ACC112 (cell line): ENCODE data around the gene HS3ST6.
A peak's percentile ranks its signal among the peaks of the same experiment; 100 is the strongest.

Source experiments
- H2AFZ ChIP-seq: fragments of 200-600 bp; sonication (generic); one replicate; pipeline ENCODE4 v1.6.0; 2017; ENCODE audit warnings: antibody characterized with exemption, low read length; ENCODE audit not compliant: unreplicated experiment
- H3K27ac ChIP-seq: fragments of 200-600 bp; sonication (generic); 2 replicates; pipeline ENCODE4 v1.5.1; 2014; ENCODE audit warnings: low read depth, mild to moderate bottlenecking, antibody characterized with exemption, low read length, moderate library complexity
- H3K27me3 ChIP-seq: fragments of 200-600 bp; sonication (generic); 2 replicates; pipeline ENCODE4 v1.6.1; 2014; ENCODE audit warnings: mild to moderate bottlenecking, antibody characterized with exemption, low read length, moderate library complexity, mixed read lengths; ENCODE audit not compliant: insufficient read depth
- H3K36me3 ChIP-seq: fragments of 200-600 bp; sonication (generic); 2 replicates; pipeline ENCODE4 v1.6.1; 2016; ENCODE audit warnings: mild to moderate bottlenecking, antibody characterized with exemption, low read length, moderate library complexity, mixed read lengths; ENCODE audit not compliant: insufficient read depth
- H3K4me1 ChIP-seq: fragments of 200-600 bp; sonication (generic); one replicate; pipeline ENCODE4 v1.6.1; 2016; ENCODE audit warnings: low read length, mixed read lengths; ENCODE audit not compliant: insufficient read depth, unreplicated experiment, control insufficient read depth
- H3K4me3 ChIP-seq: fragments of 200-600 bp; sonication (generic); 2 replicates; pipeline ENCODE4 v1.5.1; 2014; ENCODE audit warnings: mild to moderate bottlenecking, low read depth, low read length
- H3K79me2 ChIP-seq: fragments of 200-600 bp; sonication (generic); one replicate; pipeline ENCODE4 v1.6.0; 2016; ENCODE audit warnings: low read length; ENCODE audit not compliant: control insufficient read depth, unreplicated experiment, insufficient read depth

The HS3ST6 gene

DNA sequence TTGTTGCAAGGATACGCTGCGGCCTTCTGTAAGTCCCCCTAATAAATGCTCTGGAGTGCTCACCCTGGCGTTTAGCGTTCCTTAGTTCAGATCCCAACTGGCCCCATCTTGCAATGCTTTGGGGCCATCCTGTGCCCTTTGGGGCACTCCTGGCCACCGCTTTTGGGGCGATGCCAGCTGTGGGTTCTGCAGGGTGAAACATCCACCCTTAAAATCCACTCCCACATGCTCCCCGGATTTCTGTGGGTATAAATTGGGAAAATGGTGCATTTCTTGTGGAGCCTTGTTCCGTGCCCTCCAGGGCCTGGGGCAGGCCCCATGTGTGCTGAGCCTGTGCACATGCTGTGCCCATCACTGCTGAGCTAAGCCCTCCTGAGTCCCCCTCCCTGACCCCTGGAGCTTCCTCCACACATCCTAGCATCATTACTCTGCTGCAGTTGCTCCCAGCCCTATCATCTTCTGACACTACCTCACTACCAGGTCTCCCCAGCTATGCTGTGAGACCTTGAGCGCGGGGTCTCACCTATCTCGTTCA lies 18.8 kb upstream of the HS3ST6 start:
- no peaks in the 10 kb centered on the region for H3K79me2 ChIP-seq
- no peak overlapping the region for H2AFZ ChIP-seq
- no peaks in the 10 kb centered on the region for H3K36me3 ChIP-seq
- H3K4me3 ChIP-seq, result no peak overlapping the region
- no peak overlapping the region for H3K27ac ChIP-seq
- no peaks in the 10 kb centered on the region for H3K27me3 ChIP-seq
- peaks cover 7% of the 10 kb centered on the region for H3K4me1 ChIP-seq

DNA sequence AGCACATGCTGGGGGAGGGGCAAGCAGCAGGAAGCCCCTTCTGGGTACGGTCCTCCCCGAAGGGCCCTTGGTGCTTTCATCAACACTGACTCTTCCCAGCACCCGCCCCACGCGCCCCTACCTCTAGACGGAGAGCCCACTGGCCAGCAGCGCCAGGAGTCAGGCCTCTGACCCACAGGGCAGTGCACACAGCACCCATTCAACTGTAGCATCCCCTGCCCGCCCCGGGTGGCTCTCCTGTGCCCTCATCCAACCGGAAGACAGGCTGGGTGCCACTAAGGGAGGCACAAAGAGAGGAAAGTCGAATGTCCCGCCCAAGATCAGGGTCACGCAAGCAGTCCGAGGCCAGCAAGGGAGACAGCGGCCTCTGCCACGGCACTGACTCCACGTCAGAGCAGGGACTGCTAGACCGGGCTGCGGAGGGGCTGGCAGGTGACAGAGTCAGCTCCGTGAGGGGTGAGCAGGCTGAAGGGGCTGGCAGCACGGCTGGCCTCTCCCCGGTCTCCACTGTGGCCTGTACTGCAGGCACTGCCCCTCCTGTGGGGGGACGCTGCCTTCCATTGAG lies 15.0 kb upstream of the HS3ST6 start:
- H3K27me3 ChIP-seq, result no peaks in the 10 kb centered on the region
- no peaks in the 10 kb centered on the region for H3K79me2 ChIP-seq
- H3K27ac ChIP-seq, result no peak overlapping the region
- H2AFZ ChIP-seq, result no peak overlapping the region
- no peaks in the 10 kb centered on the region for H3K36me3 ChIP-seq
- no peak overlapping the region for H3K4me3 ChIP-seq
- no peaks in the 10 kb centered on the region for H3K4me1 ChIP-seq

DNA sequence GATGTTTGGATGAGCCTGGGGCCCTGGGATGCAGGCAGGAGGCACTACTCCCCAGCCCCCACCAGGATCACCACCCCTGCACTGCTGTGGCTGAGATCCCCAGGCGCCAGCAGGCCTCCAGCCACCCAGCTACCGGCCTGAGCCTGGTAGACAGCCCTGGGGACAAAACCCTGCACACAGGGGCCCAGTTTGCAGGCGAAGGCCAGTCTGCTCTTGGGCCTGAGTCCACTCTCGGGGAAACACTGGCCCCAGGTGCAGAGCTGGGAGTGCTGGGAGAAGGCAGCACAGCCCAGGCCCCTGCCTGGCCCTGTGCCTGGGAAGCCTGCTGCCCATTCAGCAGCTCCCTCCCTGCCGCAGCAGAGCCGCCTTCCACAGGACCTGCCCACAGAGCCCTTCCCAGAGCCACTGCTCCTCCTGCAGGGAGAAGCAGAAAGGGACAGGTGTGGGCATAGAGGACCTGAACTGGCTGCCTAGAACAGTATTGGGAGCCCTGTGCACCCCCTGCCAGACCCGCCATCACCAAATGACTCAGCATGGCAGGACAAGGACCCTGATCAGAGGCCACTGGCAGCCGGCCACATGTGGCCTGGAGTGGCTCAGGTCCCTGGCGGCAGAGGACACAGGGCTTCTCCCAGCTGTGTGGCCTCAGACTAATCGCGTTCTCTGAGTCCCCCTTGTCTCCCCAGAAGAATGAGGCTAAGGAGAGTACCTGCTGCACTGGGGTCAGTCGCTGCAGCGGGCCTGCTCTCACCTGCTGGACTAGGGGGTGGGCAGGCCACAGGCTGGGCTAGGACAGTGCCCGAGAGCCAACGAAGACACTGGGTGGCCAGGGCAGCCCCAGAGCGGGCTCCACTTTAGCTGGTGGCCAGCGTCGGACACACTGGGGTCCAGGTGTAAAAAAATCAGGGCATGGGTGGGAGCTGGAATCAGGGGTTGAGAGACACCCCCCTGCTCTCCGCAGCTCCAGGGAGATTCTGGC lies 14.1 kb upstream of the HS3ST6 start:
- no peaks in the 10 kb centered on the region for H3K27me3 ChIP-seq
- no peak overlapping the region for H2AFZ ChIP-seq
- H3K79me2 ChIP-seq, result no peaks in the 10 kb centered on the region
- no peak overlapping the region for H3K27ac ChIP-seq
- no peaks in the 10 kb centered on the region for H3K36me3 ChIP-seq
- H3K4me3 ChIP-seq, result no peak overlapping the region
- no peaks in the 10 kb centered on the region for H3K4me1 ChIP-seq

DNA sequence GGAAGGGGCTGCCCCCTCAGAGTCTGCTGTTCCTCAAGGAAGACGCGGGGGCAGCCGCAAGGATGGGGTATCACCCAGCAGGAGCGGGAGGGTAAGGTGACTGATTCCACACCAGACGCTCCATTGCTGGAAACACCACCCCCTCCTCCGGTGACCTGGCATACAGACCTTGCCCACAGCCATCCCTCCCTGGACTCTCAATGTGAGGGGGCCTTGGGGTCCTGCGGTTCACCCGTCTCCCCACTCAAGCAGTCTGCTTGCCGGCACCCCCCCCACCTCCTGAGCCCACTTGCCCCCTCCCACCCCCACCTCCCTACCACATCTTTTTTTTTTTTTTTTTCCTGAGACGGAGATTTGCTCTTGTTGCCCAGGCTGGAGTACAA lies 12.1 kb upstream of the HS3ST6 start:
- Histone ChIP-seq H3K4me1 (no peaks in the 10 kb centered on the region), H3K79me2 (no peaks in the 10 kb centered on the region), H3K27ac (no peak overlapping the region), H3K36me3 (no peaks in the 10 kb centered on the region), H3K27me3 (no peaks in the 10 kb centered on the region), H2AFZ (no peak overlapping the region), H3K4me3 (no peak overlapping the region)

DNA sequence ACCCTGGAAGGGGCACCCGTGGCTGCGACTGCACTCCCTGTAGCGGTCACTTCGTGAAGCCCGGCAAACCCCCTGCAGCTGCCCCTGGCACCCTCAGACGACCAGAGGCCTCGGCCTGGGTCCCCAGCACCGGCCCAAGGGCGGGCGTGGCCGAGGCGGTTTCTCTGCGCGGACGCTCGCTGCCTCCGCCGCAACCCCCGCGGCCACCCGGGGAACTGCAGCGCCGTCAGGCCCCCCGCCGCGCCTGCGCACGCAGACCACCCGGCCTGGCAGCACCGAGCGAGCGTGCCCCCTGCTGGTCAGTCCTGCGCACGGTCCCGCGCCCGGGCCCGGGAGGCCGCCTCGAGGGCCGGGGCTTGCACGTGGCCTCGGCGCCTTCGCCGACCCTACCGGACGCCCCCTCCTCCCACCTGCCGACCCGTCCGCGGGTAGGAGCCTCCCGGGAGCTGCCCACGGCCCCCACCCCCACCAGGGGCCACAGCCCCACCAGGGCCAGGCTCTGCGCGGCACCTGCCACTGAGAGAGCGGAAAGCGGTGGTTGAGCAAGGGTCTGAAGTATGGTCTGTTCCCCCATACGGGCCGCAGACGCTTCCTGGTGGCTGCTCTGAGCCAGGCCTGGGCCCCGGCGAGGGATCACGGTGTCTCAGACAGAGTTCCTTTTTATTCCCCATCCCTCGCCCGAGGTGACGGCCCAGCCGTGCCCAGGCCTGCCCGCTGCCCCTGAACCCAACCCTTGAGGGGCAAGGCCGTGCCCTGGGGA lies 11.5 kb upstream of the HS3ST6 start:
- H3K4me3 ChIP-seq, result peak overlapping the region; percentile 71
- no peaks in the 10 kb centered on the region for H3K27me3 ChIP-seq
- H2AFZ ChIP-seq, result peak overlapping the region; percentile 94
- H3K4me1 ChIP-seq, result no peaks in the 10 kb centered on the region
- H3K79me2 ChIP-seq, result no peaks in the 10 kb centered on the region
- H3K27ac ChIP-seq, result no peak overlapping the region
- H3K36me3 ChIP-seq, result no peaks in the 10 kb centered on the region

- no peaks in the 10 kb centered on the region for H3K27me3 ChIP-seq
- H3K36me3 ChIP-seq, result no peaks in the 10 kb centered on the region
- peak overlapping the region; percentile 81 for H2AFZ ChIP-seq
- no peak overlapping the region for H3K27ac ChIP-seq
- no peaks in the 10 kb centered on the region for H3K4me1 ChIP-seq
- H3K4me3 ChIP-seq, result peak overlapping the region; percentile 71
- H3K79me2 ChIP-seq, result no peaks in the 10 kb centered on the region
These were observed 10.9 kb upstream of the HS3ST6 start for GRCh38 chr16:1929105-1929504.

DNA sequence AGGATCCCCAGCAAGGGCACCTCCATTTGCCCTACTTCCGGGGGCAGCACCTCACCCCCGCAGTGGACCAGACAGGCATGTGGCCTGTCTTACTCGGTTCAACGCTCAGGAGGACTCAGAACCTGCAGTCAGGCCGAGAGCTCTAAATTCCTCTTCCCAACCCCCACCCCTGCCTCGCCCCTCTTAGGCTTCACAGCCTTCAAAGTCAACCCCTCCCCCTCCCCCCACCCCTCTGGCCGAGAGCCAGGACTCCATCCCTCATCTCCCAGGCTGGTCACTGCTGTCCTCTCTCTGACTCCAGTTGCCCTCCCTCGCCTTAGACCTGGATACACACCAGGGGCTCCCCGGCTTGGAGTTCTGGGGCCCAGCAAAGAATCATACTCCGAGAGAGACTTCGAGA lies 8.1 kb upstream of the HS3ST6 start:
- H3K36me3 ChIP-seq, result no peaks in the 10 kb centered on the region
- peaks cover 5% of the 10 kb centered on the region for H3K4me1 ChIP-seq
- no peak overlapping the region for H3K4me3 ChIP-seq
- no peaks in the 10 kb centered on the region for H3K79me2 ChIP-seq
- H3K27ac ChIP-seq, result no peak overlapping the region
- H2AFZ ChIP-seq, result no peak overlapping the region
- peaks cover 14% of the 10 kb centered on the region for H3K27me3 ChIP-seq

GRCh38 chr16:1924095-1924494 lies 5.9 kb upstream of the HS3ST6 start:
- H3K4me1 ChIP-seq, result peaks cover 5% of the 10 kb centered on the region
- no peaks in the 10 kb centered on the region for H3K36me3 ChIP-seq
- no peaks in the 10 kb centered on the region for H3K79me2 ChIP-seq
- peaks cover 36% of the 10 kb centered on the region for H3K27me3 ChIP-seq
- no peak overlapping the region for H3K4me3 ChIP-seq
- no peak overlapping the region for H2AFZ ChIP-seq
- no peak overlapping the region for H3K27ac ChIP-seq

- Histone ChIP-seq H3K27me3 (peaks cover 42% of the 10 kb centered on the region), H3K36me3 (no peaks in the 10 kb centered on the region), H3K4me1 (peaks cover 5% of the 10 kb centered on the region), H3K4me3 (no peak overlapping the region), H3K79me2 (no peaks in the 10 kb centered on the region), H2AFZ (no peak overlapping the region), H3K27ac (no peak overlapping the region)
These were observed 5.3 kb upstream of the HS3ST6 start for GRCh38 chr16:1923299-1924034.

- Histone ChIP-seq H3K79me2 (no peaks in the 10 kb centered on the region), H3K36me3 (no peaks in the 10 kb centered on the region), H3K4me1 (peaks cover 5% of the 10 kb centered on the region), H2AFZ (no peak overlapping the region), H3K27me3 (peaks cover 48% of the 10 kb centered on the region), H3K4me3 (no peak overlapping the region), H3K27ac (no peak overlapping the region)
These were observed 4.1 kb upstream of the HS3ST6 start for GRCh38 chr16:1922357-1922756.
